Uterus (tissue), 2 donors: Measurements from ENCODE around the gene RHBDD3.

Source experiments
- POLR2A ChIP-seq, 2 donors: fragments of 450-650 bp; IDR thresholded peaks; one replicate each; pipeline ENCODE4 v1.6.1; 2016; ENCODE audit warnings: antibody characterized with exemption in 2 of 2, mild to moderate bottlenecking in 1 of 2, moderate library complexity in 1 of 2
- TF ChIP-seq, protein P1 (sequence below), 4 experiments: fragments of 200-600 bp in 2 of 4; fragments of 450-650 bp in 2 of 4; sonication (generic) in 2 of 4; IDR thresholded peaks; one replicate each; pipeline ENCODE4 v1.5.1; 2016 to 2019; ENCODE audit warnings: antibody characterized with exemption in 4 of 4, mild to moderate bottlenecking in 2 of 4, moderate library complexity in 1 of 4

GRCh38 chr22:29299136-29299900, 31.5 kb upstream of the RHBDD3 start:
- TF ChIP-seq, protein P1, sequence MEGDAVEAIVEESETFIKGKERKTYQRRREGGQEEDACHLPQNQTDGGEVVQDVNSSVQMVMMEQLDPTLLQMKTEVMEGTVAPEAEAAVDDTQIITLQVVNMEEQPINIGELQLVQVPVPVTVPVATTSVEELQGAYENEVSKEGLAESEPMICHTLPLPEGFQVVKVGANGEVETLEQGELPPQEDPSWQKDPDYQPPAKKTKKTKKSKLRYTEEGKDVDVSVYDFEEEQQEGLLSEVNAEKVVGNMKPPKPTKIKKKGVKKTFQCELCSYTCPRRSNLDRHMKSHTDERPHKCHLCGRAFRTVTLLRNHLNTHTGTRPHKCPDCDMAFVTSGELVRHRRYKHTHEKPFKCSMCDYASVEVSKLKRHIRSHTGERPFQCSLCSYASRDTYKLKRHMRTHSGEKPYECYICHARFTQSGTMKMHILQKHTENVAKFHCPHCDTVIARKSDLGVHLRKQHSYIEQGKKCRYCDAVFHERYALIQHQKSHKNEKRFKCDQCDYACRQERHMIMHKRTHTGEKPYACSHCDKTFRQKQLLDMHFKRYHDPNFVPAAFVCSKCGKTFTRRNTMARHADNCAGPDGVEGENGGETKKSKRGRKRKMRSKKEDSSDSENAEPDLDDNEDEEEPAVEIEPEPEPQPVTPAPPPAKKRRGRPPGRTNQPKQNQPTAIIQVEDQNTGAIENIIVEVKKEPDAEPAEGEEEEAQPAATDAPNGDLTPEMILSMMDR (IDR thresholded peaks at IDR 0.05): no peak
- TF ChIP-seq POLR2A (IDR thresholded peaks at IDR 0.05): no peak
